Measurements from ENCODE around the gene ATAD2B. TPM values are rescaled to one million over a fixed set of nuclear protein-coding genes. Genes with fewer than 3 reads are reported as not detected.

The ATAD2B gene
- polyA plus RNA-seq, 1 experiment = 1.5 TPM

GRCh38 chr2:23754970-23755369, 172.0 kb downstream of the ATAD2B start:
- TF ChIP-seq CTCF (IDR thresholded peaks at IDR 0.05; ENCODE audit: insufficient read depth, low read depth, low read length) = no peak
- H3K4me3 ChIP-seq (ENCODE audit: low read depth, low read length) = no peak overlapping the region
- peaks cover 3% of the 10 kb centered on the region for H3K36me3 ChIP-seq (ENCODE audit: control insufficient read depth, insufficient read depth, low read length)
- DNase-seq (ENCODE audit: low read depth) = no peak
- H3K27me3 ChIP-seq (ENCODE audit: control insufficient read depth, insufficient read depth, low read length) = no peaks in the 10 kb centered on the region
- ChIA-PET CTCF (no interaction called here), POLR2A (no interaction called here)

- CTCF ChIA-PET = interaction anchor here (0.7 to 1.1 kb wide), 2 partner anchors 11 to 364 kb away, joined by 3 read pairs; no protein-coding TSS in a partner anchor
- Histone ChIP-seq H3K36me3 (ENCODE audit: control insufficient read depth, insufficient read depth, low read length) (peaks cover 3% of the 10 kb centered on the region), H3K27me3 (ENCODE audit: control insufficient read depth, insufficient read depth, low read length) (no peaks in the 10 kb centered on the region), H3K4me3 (ENCODE audit: low read depth, low read length) (no peak overlapping the region)
- POLR2A ChIA-PET = no interaction called here
- no peak for DNase-seq (ENCODE audit: low read depth)
- TF ChIP-seq CTCF (IDR thresholded peaks at IDR 0.05; ENCODE audit: insufficient read depth, low read depth, low read length) = no peak
Measured at GRCh38 chr2:23753291-23754010, 173.5 kb downstream of the ATAD2B start.

GRCh38 chr2:23751747-23752265, 175.1 kb downstream of the ATAD2B start:
- no peak for DNase-seq (ENCODE audit: low read depth)
- no peak for TF ChIP-seq CTCF (IDR thresholded peaks at IDR 0.05; ENCODE audit: insufficient read depth, low read depth, low read length)
- CTCF ChIA-PET = interaction anchor here (0.9 kb wide), 1 partner anchor 8 kb away, joined by 3 read pairs; no protein-coding TSS in a partner anchor
- Histone ChIP-seq H3K36me3 (ENCODE audit: control insufficient read depth, insufficient read depth, low read length) (peaks cover 3% of the 10 kb centered on the region), H3K4me3 (ENCODE audit: low read depth, low read length) (no peak overlapping the region), H3K27me3 (ENCODE audit: control insufficient read depth, insufficient read depth, low read length) (no peaks in the 10 kb centered on the region)
- POLR2A ChIA-PET = interaction anchor here (0.7 kb wide), 1 partner anchor 367 kb away, joined by 3 read pairs; no protein-coding TSS in a partner anchor

GRCh38 chr2:23746141-23746863, 180.6 kb downstream of the ATAD2B start:
- no peak overlapping the region for H3K4me3 ChIP-seq (ENCODE audit: low read depth, low read length)
- ChIA-PET POLR2A (no interaction called here), CTCF (no interaction called here)
- no peak for TF ChIP-seq CTCF (IDR thresholded peaks at IDR 0.05; ENCODE audit: insufficient read depth, low read depth, low read length)
- no peak for DNase-seq (ENCODE audit: low read depth)
- peaks cover 3% of the 10 kb centered on the region for H3K36me3 ChIP-seq (ENCODE audit: control insufficient read depth, insufficient read depth, low read length)
- H3K27me3 ChIP-seq (ENCODE audit: control insufficient read depth, insufficient read depth, low read length) = no peaks in the 10 kb centered on the region

GRCh38 chr2:23745726-23746105, 181.2 kb downstream of the ATAD2B start:
- POLR2A ChIA-PET = no interaction called here
- H3K4me3 ChIP-seq (ENCODE audit: low read depth, low read length) = no peak overlapping the region
- TF ChIP-seq CTCF (IDR thresholded peaks at IDR 0.05; ENCODE audit: insufficient read depth, low read depth, low read length) = no peak
- no peak for DNase-seq (ENCODE audit: low read depth)
- H3K27me3 ChIP-seq (ENCODE audit: control insufficient read depth, insufficient read depth, low read length) = no peaks in the 10 kb centered on the region
- CTCF ChIA-PET = no interaction called here
- H3K36me3 ChIP-seq (ENCODE audit: control insufficient read depth, insufficient read depth, low read length) = peaks cover 2% of the 10 kb centered on the region; the same call in 1 of the 2 replicates
